Measurements from ENCODE around the gene WAC.

Gene WAC

DNA sequence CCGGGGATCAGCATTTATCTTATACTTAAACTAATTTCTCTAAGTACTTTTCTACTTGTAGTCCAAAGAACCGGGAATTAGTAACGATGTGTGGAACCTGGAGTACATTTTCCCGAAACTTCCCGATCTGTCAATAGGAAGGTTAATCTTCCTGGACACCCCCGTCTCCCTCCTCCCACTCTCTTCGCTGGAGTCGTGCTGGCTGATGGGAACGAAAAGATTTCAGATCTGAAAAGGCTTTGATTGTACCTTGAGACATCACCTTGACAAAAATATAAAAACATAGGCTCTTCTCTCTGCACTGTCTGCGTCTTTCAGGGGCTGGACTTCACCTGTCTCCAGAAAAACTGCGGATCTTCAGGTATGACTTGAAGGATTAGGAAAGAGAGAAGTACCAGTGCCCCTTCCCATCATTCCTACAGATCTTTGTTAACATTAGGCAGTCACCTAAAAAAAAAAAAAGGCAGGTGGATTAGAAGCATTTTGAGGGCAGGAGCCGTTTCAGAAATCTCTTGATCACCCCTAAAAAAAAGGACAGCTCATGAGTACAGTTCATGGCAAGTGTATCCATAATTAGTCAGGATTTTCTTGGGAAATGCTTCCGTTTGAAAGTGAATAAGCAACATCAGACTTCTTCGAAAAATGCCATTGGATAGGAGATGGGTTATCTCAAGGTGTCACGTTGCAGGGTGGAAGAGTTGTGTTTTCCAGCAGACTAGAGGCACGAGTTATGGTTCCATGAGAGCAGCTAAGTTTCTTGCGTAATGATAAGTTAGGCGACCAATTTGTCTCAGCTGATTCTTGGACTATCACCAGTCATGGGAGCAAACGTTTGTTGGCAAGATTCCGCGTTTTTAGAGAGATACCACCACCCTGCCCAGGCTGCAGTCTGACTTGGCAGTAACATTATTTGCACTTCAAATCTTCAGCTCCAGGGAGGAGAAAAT is 136.6 kb downstream of the WAC start:
- DNase-seq: no peak

All from CD4-positive, alpha-beta T cell treated with Interleukin-6 for 4 hours (primary cell).